Stimulated activated CD8-positive, alpha-beta memory T cell treated with anti-CD3 and anti-CD28 coated beads, Interleukin-12 subunit alpha, Interleukin-12 subunit beta, amount 100 ng/mL, for 4 hours (primary cell): Measurements from ENCODE around the gene RASGEF1C.

Experiments
- DNase-seq: peaks from one replicate; pipeline ENCODE4 v3.0.0-alpha.2; 2020; ENCODE audit warnings: low read depth

Gene RASGEF1C

GRCh38 chr5:180119031-180119902, 89.7 kb downstream of the RASGEF1C start:
- DNase-seq: no peak

GRCh38 chr5:180118391-180118791, 90.6 kb downstream of the RASGEF1C start:
- no peak for DNase-seq

- no peak for DNase-seq
Measured at GRCh38 chr5:180117000-180117725, 91.8 kb downstream of the RASGEF1C start.

GRCh38 chr5:180116077-180116999, 92.7 kb downstream of the RASGEF1C start:
- DNase-seq: no peak

- no peak for DNase-seq
Measured at GRCh38 chr5:180115326-180116076, 93.5 kb downstream of the RASGEF1C start.

- DNase-seq: no peak
Measured at GRCh38 chr5:180114304-180115003, 94.6 kb downstream of the RASGEF1C start.

GRCh38 chr5:180113660-180114303, 95.2 kb downstream of the RASGEF1C start:
- DNase-seq: no peak

- DNase-seq: no peak
Measured at GRCh38 chr5:180112181-180112861, 96.7 kb downstream of the RASGEF1C start.

- no peak for DNase-seq
Measured at GRCh38 chr5:180111273-180112002, 97.6 kb downstream of the RASGEF1C start.

GRCh38 chr5:180109920-180110319, 99.1 kb downstream of the RASGEF1C start:
- DNase-seq: no peak

- DNase-seq: no peak
Measured at GRCh38 chr5:180107005-180107404, 102.0 kb downstream of the RASGEF1C start.

GRCh38 chr5:180105827-180106312, 103.1 kb downstream of the RASGEF1C start:
- no peak for DNase-seq

GRCh38 chr5:180104168-180104530, 104.9 kb downstream of the RASGEF1C start:
- DNase-seq: no peak

- no peak for DNase-seq
Measured at GRCh38 chr5:180103487-180104167, 105.4 kb downstream of the RASGEF1C start.

GRCh38 chr5:180102636-180103035, 106.4 kb downstream of the RASGEF1C start:
- DNase-seq: no peak

GRCh38 chr5:180101451-180102105, 107.4 kb downstream of the RASGEF1C start:
- DNase-seq: no peak

- DNase-seq: no peak
Measured at GRCh38 chr5:180100621-180101450, 108.2 kb downstream of the RASGEF1C start.
